Epidermal melanocyte (primary cell): ENCODE measurements around the gene TPD52L2.
"Not testable (repeated sequence)": the region's sequence is repeated elsewhere in the genome, so short reads cannot be mapped to it uniquely, and the experiment has no call there.

Experiments used
- DNase-seq: peaks from one replicate; pipeline ENCODE4 v3.0.0; 2011; ENCODE audit warnings: low spot score; ENCODE audit not compliant: insufficient read length

Gene TPD52L2

DNA sequence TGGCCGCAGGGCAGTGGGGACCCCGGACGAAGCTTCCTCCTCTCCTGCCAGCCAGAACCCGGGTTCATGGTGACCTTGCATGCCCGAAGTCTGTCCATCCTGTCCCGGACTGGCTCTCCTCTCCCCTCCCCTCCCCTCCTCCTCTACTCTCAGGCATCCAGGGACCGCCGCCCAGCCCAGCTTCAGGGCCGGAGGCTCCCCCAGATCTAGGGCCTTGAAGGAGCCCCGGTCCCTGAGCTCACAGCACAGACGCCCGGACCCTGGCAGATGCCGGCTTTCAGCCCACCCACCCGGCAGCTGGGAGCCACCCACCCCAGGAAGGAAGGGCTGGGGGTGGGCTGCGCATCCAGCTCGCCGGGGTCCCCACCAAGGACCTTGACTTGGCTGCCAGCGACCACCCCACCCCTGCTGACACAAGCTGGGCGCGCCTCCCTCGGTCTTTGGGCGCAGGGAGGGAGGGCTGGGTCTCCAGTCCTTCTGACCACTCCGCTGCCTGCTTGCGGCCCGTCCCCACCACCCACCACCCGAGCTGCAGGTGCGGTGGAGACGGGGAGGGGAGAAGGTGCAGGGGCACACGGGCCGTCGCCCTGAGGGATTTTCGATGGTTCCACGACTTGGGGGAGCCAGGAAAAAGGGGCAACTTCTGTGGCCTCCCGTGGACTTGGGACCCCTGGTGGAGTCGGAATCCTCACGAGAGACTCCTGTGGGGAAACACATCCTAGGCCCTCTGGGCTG lies 9.5 kb upstream of the TPD52L2 start:
- DNase-seq, result no peak

DNA sequence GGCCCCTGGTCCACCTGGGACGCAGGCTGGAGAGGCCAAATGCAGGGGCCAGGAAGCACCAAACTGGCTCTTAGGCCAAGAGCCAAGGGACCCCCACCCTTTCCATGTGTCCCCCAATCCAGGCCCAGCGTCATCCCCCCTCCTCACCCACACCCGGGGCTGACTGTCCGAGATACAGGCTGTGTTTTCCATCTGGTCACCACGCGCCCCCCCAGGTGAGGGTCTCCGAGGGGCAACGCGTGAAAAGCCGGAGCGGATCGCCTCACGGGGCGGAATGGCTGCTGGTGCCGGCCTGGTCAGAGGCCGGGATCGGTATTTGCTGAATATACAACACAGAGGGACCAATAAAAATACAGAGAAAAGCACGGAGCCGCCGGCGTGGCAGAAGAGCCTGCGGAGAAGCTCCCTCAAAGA lies 9.0 kb upstream of the TPD52L2 start:
- no peak for DNase-seq

DNA sequence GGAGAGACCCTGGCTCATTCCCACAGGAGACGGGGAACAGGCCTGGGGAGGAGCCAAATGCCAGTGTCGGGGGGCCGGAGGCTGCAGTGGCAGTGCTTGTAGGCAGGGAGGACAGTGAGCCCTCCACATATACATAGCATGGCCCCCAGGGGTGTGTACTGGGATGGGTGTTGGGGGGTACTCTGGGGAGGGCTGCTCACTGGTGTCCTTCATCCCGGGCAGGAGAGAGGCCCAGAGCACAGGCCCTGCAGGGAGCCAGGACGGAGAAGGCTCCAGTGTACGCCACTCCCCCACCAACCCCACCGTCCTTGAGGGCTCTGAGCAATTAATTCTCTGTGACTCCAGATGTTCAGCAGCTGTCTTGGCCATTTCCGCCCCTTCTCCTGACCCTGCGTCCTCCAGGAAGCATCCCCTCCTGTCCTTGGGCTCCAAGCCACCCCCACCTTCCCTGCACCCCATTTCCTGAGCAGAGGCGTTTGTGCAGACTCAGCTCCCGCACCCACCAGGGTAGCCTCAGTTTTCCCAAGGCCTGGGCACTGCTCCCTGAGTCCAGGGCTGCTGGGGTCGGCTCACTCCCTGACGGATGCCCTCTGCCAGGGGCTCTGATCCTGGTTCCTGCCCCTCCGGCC lies 7.2 kb upstream of the TPD52L2 start:
- no peak for DNase-seq

DNA sequence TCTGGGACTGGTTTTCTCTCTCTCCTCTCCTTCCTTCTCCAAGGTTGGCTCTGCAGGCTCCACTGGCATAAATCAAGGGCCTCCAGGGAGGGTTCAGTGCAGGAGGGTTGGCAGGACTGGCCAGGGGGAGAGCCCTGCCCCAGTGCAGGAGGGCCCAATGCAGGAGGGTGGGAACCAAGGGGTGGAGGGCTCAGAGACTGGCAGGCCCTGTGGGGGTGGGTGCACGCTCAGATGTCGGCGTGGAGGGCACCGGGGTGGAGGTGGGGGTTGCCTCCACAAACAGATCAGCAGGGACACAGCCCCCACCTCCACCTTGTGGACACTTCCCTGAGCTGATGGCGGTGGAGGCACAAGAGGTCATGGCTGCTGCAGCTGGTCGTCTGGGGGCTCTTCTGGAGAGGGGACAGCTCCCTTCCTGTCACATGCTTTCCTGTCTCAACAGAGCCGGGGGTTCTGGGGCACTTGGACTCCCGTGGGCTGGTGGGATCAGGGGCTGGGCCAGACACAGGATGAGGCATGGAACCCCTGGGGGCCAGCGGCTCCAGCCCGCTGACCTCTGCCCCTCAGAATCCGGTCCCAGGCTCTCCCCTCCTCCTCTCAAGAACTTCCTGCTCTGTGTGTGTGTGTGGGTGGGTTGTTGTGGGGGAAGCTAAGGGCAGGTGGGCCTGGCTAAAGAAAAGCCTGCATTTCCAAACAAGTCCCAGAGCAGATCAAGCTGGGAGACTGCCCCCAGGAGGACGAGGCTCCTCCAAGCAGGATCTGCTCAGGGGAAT lies 6.5 kb upstream of the TPD52L2 start:
- DNase-seq, result no peak

DNA sequence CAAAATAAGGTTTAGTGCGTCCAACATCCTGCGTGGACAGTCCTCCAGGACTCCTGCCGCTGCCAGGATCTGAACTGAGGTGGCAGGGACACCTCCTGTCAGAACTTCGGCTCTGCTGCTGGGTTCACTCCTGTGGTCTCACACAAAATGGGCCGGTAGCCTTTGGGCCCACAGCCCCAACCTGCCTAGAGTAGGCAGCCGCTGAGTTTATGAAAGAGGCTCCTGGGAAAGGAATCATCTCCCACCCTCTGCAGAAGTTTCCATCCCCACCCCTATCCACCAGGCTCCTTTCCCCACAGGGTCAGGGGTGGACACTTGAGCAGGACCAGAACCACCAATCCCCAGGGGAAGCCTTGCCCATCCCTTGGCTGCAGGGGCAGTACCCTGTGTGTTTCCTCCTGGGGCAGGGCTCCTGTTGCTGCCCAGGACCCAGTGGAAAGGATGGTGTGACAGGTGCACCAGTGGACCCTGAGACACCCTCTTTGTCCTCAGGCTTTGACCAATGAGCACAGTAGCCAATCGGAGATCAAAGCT lies 5.8 kb upstream of the TPD52L2 start:
- DNase-seq, result no peak

DNA sequence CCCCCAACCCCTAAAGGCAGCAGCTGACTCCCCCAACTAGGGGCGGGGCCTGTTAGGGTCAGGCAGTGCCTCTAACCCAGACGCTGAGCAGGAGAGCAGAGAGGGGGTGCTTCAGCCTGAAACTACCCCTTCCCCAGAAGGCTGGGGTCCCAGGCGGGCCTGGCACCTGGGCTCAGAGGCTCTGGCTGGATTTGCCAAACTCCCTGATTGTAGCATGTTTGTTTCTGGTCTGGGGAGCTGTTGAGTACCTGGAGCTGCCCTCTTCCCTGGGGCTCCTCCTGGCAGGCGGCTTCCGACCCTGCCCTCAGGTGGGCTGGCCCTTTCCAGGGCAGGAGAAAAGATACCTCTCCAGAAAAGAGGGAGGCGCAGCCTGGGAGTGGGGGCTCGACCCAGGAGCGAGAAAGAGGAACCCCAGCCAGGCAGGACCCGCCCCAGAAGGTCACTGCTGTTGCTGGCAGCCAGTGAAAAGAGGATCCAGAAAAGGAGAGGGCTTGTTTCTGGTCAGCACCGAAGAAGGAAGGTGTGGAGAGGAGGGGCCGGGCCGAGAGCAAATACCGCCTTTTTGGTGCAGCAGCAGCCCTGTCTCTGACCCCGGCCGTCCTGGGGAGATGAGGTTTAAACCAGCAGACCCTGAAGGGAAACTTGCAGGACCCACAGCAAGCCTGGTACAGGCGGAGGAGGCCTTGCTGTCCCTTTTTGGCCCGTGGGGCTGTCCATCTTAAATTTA lies 4.6 kb upstream of the TPD52L2 start:
- no peak for DNase-seq

DNA sequence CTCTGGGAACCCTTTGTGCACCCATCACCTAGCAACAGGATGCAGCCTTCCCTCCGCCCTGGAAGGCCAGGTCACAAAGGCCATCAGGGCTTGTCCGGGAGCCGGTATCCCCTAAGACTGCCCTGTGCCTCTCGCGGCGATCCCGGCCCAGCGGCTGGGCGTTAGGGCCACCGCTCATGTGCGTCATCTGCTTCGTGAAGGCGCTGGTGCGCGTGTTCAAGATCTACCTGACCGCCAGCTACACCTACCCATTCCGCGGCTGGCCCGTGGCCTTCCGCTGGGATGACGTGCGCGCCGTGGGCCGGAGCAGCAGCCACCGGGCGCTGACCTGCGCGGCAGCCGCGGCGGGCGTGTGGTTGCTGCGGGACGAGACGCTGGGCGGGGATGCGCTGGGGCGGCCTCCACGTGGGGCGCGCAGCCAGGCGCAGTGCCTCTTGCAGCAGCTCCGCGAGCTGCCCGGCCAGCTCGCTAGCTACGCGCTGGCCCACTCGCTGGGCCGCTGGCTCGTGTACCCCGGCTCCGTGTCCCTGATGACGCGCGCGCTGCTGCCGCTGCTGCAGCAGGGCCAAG lies 3.6 kb upstream of the TPD52L2 start, which contains the start of gene ABHD16B:
Gene ABHD16B, plus strand, starts transcription at position 134 of the 570 bp plus-strand sequence. Its CDS starts 43 bp downstream, at position 177.
- no peak for DNase-seq

DNA sequence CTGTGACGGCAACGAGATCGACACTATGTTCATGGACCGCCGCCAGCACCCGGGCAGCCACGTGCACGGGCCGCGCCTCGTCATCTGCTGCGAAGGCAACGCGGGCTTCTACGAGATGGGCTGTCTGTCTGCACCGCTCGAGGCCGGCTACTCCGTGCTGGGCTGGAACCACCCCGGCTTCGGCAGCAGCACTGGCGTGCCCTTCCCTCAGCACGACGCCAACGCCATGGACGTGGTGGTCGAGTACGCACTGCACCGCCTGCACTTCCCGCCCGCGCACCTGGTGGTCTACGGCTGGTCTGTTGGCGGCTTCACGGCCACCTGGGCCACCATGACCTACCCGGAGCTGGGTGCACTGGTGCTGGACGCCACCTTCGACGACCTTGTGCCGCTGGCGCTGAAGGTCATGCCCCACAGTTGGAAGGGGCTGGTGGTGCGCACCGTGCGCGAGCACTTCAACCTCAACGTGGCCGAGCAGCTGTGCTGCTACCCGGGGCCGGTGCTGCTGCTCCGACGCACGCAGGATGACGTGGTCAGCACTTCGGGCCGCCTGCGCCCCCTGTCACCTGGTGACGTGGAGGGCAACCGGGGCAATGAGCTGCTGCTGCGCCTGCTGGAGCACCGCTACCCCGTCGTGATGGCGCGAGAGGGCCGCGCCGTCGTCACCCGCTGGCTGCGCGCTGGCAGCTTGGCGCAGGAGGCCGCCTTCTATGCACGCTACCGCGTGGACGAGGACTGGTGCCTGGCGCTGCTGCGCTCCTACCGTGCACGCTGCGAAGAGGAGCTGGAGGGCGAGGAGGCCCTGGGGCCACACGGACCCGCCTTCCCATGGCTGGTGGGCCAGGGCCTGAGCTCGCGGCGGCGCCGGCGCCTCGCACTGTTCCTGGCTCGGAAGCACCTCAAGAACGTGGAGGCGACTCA lies 2.8 kb upstream of the TPD52L2 start:
- DNase-seq, result no peak

DNA sequence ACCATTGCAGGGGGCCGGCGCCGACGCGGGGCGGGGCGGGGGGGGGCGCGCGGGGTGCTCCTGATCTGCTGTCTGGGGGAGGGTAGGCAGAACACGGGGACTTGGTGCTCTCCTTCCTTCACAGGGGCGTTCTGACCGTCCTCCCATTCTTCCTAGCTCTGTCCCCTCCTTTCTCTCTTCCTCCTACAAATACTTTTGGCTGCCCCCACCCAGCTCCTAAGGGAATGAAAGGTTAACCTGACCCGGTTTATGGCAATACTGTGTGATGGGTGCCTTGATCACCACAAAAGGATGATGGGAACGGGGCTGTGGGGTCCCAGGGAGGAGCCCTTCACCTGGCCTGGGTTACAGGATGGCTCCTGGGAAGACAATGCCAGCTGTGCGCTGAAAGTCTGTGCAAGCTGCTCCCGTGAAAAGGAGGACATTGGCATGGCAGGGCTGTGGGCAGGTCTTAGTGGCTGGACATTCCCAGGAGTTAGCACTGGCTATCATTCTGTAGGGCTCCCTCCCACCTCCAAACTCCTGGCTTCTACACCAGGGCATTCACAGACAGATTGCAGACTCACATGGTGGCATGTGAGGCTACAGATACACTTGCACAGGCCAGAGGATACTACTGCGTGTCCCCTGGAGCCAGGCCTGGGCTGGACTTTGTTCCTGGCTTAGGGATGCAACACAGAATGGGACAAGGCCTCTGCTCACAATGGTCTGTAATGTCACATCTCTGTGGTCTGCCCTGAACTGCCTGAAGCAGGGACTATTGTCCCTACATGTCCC lies 1.9 kb upstream of the TPD52L2 start:
- no peak for DNase-seq

DNA sequence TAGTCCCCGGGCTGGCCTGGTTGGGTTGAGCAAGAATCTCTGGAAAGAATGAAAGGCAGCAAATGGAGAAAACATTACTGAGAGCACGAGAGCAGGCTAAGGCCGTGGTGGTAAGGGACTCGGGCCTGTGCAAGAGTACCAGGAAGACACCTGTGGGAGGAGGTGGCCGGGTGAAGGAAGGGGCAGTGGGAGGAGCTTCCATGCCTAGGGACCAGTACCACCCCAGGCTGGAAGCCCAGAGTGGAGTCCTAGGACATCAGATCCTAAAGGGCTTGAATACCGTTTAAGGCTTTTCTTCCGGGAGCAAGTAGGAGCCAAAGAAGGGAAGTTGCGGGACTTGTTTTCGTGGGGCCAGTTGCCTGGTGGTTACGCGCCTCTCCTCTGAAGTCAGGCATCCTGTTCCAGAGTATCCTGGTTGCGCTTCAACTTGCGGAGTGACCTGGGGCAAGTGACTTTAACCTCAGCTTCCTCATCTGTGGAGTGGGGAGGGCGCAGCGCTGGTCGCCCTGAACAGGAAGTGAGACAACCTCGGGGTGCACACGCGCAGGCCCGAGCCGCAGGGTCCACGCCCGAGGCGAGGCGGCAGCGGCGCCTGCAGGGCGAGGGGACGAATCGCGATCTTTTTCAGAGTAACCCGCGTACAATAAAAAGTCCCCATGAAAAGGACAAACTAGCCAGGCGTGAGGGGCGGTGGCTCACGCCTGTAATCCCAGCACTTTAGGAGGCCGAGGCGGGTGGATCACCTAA lies 1.1 kb upstream of the TPD52L2 start:
- DNase-seq, result peak; percentile 87

DNA sequence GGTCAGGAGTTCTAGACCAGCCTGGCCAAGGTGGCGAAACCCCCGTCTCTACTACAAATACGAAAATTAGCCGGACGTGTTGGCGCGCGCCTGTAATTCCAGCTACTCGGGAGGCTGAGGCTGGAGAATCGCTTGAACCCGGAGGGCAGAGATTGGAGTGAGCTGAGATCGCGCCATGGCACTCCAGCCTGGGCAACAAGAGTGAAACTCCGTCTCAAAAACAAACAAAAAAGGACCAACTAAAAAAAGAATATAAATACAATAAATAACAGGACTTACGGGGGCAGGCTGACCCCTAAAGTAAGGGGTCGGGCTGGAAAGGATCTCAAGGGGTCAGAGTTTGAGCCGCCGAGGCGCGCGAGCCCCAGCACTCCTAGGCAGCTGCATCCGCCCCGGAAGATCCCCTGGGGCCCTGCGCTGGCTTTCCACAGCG lies 509 bp upstream of the TPD52L2 start:
- no peak for DNase-seq

DNA sequence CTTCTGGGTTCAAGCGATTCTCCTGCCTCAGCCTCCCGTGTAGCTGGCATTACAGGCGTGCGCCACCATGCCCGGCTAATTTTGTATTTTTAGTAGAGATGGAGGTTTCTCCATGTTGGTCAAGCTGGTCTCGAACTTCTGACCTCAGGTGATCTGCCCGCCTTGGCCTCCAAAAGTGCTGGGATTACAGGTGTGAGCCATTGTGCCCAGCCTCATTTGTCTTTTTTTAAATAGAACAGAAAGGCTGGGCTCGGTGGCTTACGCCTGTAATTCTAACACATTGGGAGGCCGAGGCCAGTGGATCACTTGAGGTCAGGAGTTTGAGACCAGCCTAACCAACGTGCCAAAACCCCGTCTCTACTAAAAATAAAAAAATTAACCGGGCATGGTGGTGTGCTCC lies 2.0 kb downstream of the TPD52L2 start:
- not testable (repeated sequence) for DNase-seq

DNA sequence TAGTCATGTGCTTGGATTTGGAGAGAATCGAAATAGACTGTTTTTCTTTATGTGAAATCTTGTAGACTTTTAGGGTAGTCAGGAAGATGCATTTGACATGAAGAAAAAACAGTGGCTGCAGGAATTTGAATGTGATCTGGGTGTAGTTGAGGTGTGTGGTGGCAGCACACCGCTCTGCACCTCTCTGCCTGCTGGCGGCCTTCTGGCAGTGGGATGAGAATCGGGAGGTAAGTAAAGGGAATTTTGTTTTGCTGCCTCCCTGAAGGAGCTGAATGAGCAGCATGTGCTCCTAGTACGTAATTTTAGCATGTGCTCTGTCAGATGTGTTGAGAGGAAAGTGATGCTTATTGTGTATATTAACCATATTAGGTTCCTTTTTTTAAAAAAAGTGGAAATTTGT lies 3.2 kb downstream of the TPD52L2 start:
- no peak for DNase-seq

DNA sequence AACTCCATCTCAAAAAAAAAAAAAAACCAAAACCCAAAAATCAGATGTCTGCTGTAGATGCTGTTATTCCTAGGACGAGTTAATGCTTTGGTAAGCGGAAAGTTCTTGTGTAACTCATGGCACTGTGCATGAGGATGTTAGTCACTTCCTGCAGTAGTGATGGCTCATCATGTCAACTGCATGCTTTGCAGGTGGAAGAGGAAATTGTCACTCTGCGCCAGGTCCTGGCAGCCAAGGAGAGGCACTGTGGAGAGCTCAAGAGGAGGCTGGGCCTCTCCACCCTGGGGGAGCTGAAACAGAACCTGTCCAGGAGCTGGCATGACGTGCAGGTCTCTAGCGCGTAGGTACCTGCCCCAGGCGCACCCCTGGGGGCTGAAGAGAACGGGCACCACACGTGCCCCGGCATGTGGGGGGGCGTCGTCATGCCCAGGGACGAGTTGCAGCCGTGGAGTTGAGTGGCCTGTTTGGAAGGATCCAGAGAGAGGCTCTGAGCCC lies 8.5 kb downstream of the TPD52L2 start:
- no peak for DNase-seq

DNA sequence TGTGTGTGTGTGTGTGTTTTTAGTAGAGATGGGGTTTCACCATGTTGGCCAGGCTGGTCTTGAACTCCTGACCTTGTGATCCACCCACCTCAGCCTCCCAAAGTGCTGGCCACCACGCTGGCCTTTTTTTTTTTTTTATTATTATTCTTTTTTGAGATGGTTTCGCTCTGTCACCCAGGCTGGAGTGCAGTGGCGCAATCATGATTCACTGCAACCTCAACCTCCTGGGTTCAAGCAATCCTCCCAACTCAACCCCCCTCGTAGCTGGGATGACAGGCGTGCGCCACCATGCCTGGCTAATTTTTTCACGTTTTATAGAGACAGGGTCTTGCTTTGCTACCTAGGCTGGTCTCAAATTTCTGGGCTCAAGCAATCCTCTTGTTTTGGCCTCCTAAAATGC lies 9.2 kb downstream of the TPD52L2 start:
- DNase-seq, result not testable (repeated sequence)

DNA sequence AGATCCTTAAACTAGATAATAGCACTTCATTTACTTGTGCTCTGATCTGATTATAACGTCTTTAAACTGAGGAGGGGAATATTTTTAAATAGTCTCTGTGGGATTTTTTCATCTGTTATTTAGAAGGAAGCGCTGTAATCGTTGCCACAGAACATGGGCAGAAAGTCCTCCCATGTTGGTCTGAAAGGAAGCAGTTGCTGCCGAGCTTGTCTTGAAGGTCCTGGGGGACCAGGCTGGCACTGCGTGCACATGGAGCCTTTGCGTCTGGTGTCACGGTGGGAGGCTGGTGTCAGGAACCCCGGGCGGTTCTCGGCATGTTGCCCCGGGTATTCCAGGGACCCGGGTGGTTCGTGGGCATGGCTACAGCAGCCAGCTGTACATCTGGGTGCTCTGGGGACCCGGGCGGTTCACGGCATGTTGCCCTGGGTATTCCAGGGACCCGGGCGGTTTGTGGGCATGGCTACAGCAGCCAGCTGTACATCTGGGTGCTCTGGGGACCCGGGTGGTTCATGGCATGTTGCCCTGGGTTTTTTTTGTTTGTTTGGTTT lies 11.5 kb downstream of the TPD52L2 start:
- no peak for DNase-seq

DNA sequence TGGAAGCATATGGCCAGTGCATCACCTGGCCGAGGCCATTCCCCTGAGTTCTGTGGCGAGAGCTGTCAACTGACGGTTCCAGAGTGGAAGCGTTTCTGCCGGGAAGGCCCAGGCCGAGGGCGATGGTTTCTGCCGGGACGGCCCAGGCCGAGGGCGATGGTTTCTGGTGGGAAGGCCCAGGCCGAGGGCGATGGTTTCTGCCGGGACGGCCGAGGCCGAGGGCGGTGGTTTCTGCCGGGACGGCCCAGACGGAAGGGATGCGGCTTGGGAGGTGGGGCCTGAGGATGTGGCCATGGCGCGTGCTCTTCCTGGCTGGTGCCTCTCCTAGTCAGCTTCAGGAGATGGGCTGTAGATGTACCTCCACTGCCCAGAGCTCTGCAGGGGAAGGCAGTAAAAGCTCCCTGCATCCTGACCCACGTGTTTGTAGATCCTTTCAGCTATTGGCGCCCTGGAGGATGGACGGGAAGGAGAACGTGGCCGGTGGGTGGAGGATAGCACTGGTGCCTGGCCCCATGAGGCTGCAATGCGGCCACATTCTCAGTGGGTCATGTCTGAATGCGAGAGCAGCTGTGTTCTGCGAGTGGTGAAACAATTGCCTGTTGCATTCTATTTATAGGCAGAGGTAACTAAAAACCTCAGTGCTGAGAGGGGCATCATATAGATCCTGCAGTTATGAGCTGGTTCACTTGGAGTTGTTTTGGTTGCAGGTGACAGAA lies 12.8 kb downstream of the TPD52L2 start:
- DNase-seq, result no peak
